ENCODE measurements around the gene MYT1. TPM values are rescaled to one million over a fixed set of nuclear protein-coding genes. Genes with fewer than 3 reads are reported as not detected.
"Not testable (repeated sequence)": the region's sequence is repeated elsewhere in the genome, so short reads cannot be mapped to it uniquely, and the experiment has no call there.

MYT1 gene
- total RNA-seq, 1 donor from 2014 or later = not detected

GRCh38 chr20:64130876-64131275 is 33.4 kb upstream of the MYT1 start:
- H3K9me3 Mint-ChIP-seq = no peaks in the 10 kb centered on the region
- DNase-seq (ENCODE audit: low spot score) = no peak
- H3K36me3 Mint-ChIP-seq (ENCODE audit: low read depth) = no peaks in the 10 kb centered on the region
- H3K27ac Mint-ChIP-seq = no peak overlapping the region
- peaks cover 3% of the 10 kb centered on the region for H3K27me3 Mint-ChIP-seq (ENCODE audit: low read depth)
- intact Hi-C loops (cut with micrococcal nuclease) = no loop called here
- no peak overlapping the region for H3K4me3 Mint-ChIP-seq (ENCODE audit: low read depth)
- H3K4me1 Mint-ChIP-seq (ENCODE audit: low read depth) = no peaks in the 10 kb centered on the region

- no peak for DNase-seq (ENCODE audit: low spot score)
- Mint-ChIP-seq H3K27ac (no peak overlapping the region), H3K27me3 (ENCODE audit: low read depth) (peaks cover 3% of the 10 kb centered on the region), H3K4me3 (ENCODE audit: low read depth) (no peak overlapping the region), H3K9me3 (no peaks in the 10 kb centered on the region), H3K36me3 (ENCODE audit: low read depth) (no peaks in the 10 kb centered on the region), H3K4me1 (ENCODE audit: low read depth) (no peaks in the 10 kb centered on the region)
- intact Hi-C loops (cut with micrococcal nuclease) = no loop called here
Observed at GRCh38 chr20:64131406-64131805, 32.8 kb upstream of the MYT1 start.

- no peaks in the 10 kb centered on the region for H3K4me1 Mint-ChIP-seq (ENCODE audit: low read depth)
- H3K27ac Mint-ChIP-seq = no peak overlapping the region
- H3K9me3 Mint-ChIP-seq = no peaks in the 10 kb centered on the region
- intact Hi-C loops (cut with micrococcal nuclease) = no loop called here
- H3K4me3 Mint-ChIP-seq (ENCODE audit: low read depth) = no peak overlapping the region
- DNase-seq (ENCODE audit: low spot score) = no peak
- no peaks in the 10 kb centered on the region for H3K36me3 Mint-ChIP-seq (ENCODE audit: low read depth)
- peaks cover 1% of the 10 kb centered on the region for H3K27me3 Mint-ChIP-seq (ENCODE audit: low read depth)
Observed at GRCh38 chr20:64133951-64134407, 30.3 kb upstream of the MYT1 start.

GRCh38 chr20:64134744-64135143 is 29.5 kb upstream of the MYT1 start:
- DNase-seq (ENCODE audit: low spot score); H3K27me3 Mint-ChIP-seq (ENCODE audit: low read depth); H3K9me3 Mint-ChIP-seq; H3K4me3 Mint-ChIP-seq (ENCODE audit: low read depth); H3K36me3 Mint-ChIP-seq (ENCODE audit: low read depth); H3K27ac Mint-ChIP-seq; H3K4me1 Mint-ChIP-seq (ENCODE audit: low read depth); intact Hi-C loops (cut with micrococcal nuclease): not testable (repeated sequence)

GRCh38 chr20:64136004-64136710 is 28.1 kb upstream of the MYT1 start:
- no peaks in the 10 kb centered on the region for H3K9me3 Mint-ChIP-seq
- H3K36me3 Mint-ChIP-seq (ENCODE audit: low read depth) = no peaks in the 10 kb centered on the region
- no peak for DNase-seq (ENCODE audit: low spot score)
- H3K27me3 Mint-ChIP-seq (ENCODE audit: low read depth) = no peaks in the 10 kb centered on the region
- H3K27ac Mint-ChIP-seq = no peak overlapping the region
- H3K4me3 Mint-ChIP-seq (ENCODE audit: low read depth) = no peak overlapping the region
- H3K4me1 Mint-ChIP-seq (ENCODE audit: low read depth) = no peaks in the 10 kb centered on the region
- intact Hi-C loops (cut with micrococcal nuclease) = no loop called here

- Mint-ChIP-seq H3K27me3 (ENCODE audit: low read depth) (peaks cover 2% of the 10 kb centered on the region), H3K9me3 (no peaks in the 10 kb centered on the region), H3K36me3 (ENCODE audit: low read depth) (no peaks in the 10 kb centered on the region), H3K27ac (no peak overlapping the region), H3K4me1 (ENCODE audit: low read depth) (no peaks in the 10 kb centered on the region), H3K4me3 (ENCODE audit: low read depth) (no peak overlapping the region)
- intact Hi-C loops (cut with micrococcal nuclease) = no loop called here
- DNase-seq (ENCODE audit: low spot score) = no peak
Observed at GRCh38 chr20:64137598-64138031, 26.6 kb upstream of the MYT1 start.

GRCh38 chr20:64138276-64138815 is 25.9 kb upstream of the MYT1 start:
- H3K9me3 Mint-ChIP-seq = no peaks in the 10 kb centered on the region
- H3K27me3 Mint-ChIP-seq (ENCODE audit: low read depth) = peaks cover 2% of the 10 kb centered on the region
- no peak for DNase-seq (ENCODE audit: low spot score)
- no peak overlapping the region for H3K4me3 Mint-ChIP-seq (ENCODE audit: low read depth)
- no peaks in the 10 kb centered on the region for H3K4me1 Mint-ChIP-seq (ENCODE audit: low read depth)
- intact Hi-C loops (cut with micrococcal nuclease) = no loop called here
- H3K36me3 Mint-ChIP-seq (ENCODE audit: low read depth) = no peaks in the 10 kb centered on the region
- H3K27ac Mint-ChIP-seq = no peak overlapping the region

- Mint-ChIP-seq H3K27me3 (ENCODE audit: low read depth) (peaks cover 2% of the 10 kb centered on the region), H3K4me3 (ENCODE audit: low read depth) (no peak overlapping the region), H3K36me3 (ENCODE audit: low read depth) (no peaks in the 10 kb centered on the region), H3K4me1 (ENCODE audit: low read depth) (no peaks in the 10 kb centered on the region), H3K9me3 (peaks cover 7% of the 10 kb centered on the region), H3K27ac (no peak overlapping the region)
- intact Hi-C loops (cut with micrococcal nuclease) = no loop called here
- DNase-seq (ENCODE audit: low spot score) = no peak
Observed at GRCh38 chr20:64139199-64140060, 24.8 kb upstream of the MYT1 start.

- Mint-ChIP-seq H3K36me3 (ENCODE audit: low read depth) (no peaks in the 10 kb centered on the region), H3K4me3 (ENCODE audit: low read depth) (no peak overlapping the region), H3K9me3 (peaks cover 15% of the 10 kb centered on the region), H3K27ac (no peak overlapping the region), H3K4me1 (ENCODE audit: low read depth) (no peaks in the 10 kb centered on the region), H3K27me3 (ENCODE audit: low read depth) (peaks cover 2% of the 10 kb centered on the region)
- intact Hi-C loops (cut with micrococcal nuclease) = no loop called here
- no peak for DNase-seq (ENCODE audit: low spot score)
Observed at GRCh38 chr20:64140061-64140931, 24.0 kb upstream of the MYT1 start.

- Mint-ChIP-seq H3K9me3 (peaks cover 16% of the 10 kb centered on the region), H3K4me3 (ENCODE audit: low read depth) (no peak overlapping the region), H3K36me3 (ENCODE audit: low read depth) (no peaks in the 10 kb centered on the region), H3K27me3 (ENCODE audit: low read depth) (peaks cover 2% of the 10 kb centered on the region), H3K4me1 (ENCODE audit: low read depth) (no peaks in the 10 kb centered on the region), H3K27ac (no peak overlapping the region)
- no peak for DNase-seq (ENCODE audit: low spot score)
- intact Hi-C loops (cut with micrococcal nuclease) = no loop called here
Observed at GRCh38 chr20:64140956-64141355, 23.3 kb upstream of the MYT1 start.

GRCh38 chr20:64142590-64142989 is 21.7 kb upstream of the MYT1 start:
- DNase-seq (ENCODE audit: low spot score) = no peak
- Mint-ChIP-seq H3K27me3 (ENCODE audit: low read depth) (peaks cover 2% of the 10 kb centered on the region), H3K4me3 (ENCODE audit: low read depth) (no peak overlapping the region), H3K36me3 (ENCODE audit: low read depth) (no peaks in the 10 kb centered on the region), H3K27ac (no peak overlapping the region), H3K4me1 (ENCODE audit: low read depth) (no peaks in the 10 kb centered on the region), H3K9me3 (peaks cover 16% of the 10 kb centered on the region)
- intact Hi-C loops (cut with micrococcal nuclease) = no loop called here

GRCh38 chr20:64143018-64143801 is 21.0 kb upstream of the MYT1 start:
- intact Hi-C loops (cut with micrococcal nuclease) = no loop called here
- H3K4me1 Mint-ChIP-seq (ENCODE audit: low read depth) = no peaks in the 10 kb centered on the region
- DNase-seq (ENCODE audit: low spot score) = no peak
- H3K9me3 Mint-ChIP-seq = peaks cover 16% of the 10 kb centered on the region
- H3K4me3 Mint-ChIP-seq (ENCODE audit: low read depth) = no peak overlapping the region
- H3K27me3 Mint-ChIP-seq (ENCODE audit: low read depth) = peaks cover 2% of the 10 kb centered on the region
- no peak overlapping the region for H3K27ac Mint-ChIP-seq
- H3K36me3 Mint-ChIP-seq (ENCODE audit: low read depth) = no peaks in the 10 kb centered on the region
